ENCODE measurements around the gene TALDO1. TPM values are rescaled to one million over a fixed set of nuclear protein-coding genes. Genes with fewer than 3 reads are reported as not detected.
A peak's percentile ranks its signal among the peaks of the same experiment; 100 is the strongest.

TALDO1 gene
- total and polyA plus RNA-seq, 2 of the 8 experiments (the other 6 are each of a cell fraction or from before 2014, with no cell fraction given), result 265 to 308 TPM

DNA sequence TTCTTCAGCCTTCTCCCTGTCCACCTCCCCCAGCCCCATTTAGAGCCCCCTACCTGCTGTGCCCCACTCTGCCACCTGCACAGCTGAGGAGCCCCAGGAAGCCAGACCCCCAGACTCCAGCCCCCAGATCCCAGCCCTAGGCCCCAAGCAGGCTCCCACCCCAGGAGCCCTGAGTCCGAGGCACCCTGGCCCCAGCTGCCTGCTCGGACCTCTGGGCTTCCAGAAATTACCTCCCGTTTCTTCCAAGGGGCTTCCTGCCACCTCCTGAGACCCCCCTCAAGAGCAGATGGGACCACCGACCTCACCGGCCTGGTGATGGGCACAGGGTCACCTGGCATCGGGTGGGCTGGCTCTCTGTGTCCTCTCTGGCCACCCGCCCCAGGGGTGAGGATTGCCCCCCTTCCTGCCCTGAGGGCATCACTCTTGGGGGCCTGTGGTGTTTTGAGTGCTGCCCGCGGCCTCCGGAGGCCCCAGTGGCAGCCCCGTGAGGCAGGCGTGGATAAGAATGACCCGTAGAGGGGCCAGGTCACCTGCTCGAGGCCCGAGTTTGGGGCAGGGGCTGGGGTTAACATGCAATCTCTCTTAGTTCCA, 18.3 kb upstream of the TALDO1 start:
- DNase-seq (ENCODE audit: low read depth in 1 of 2, low spot score in 2 of 2) (no peak), FAIRE-seq (no peak)
- Histone ChIP-seq H4K5ac (ENCODE audit: insufficient read length, low read depth, low read length) (no peak overlapping the region), H3K14ac (ENCODE audit: insufficient read length) (no peak overlapping the region), H3K18ac (ENCODE audit: extremely low read depth, low read length) (no peak overlapping the region), H2BK120ac (replicated peaks; ENCODE audit: low read depth, low read length) (no peak overlapping the region), H4K8ac (ENCODE audit: extremely low read depth, insufficient read depth, low read length) (peak overlapping the region; percentile 60; the same call in 1 of the 2 replicates), H3K56ac (replicated peaks; ENCODE audit: insufficient read length, low read depth, low read length) (no peak overlapping the region), H3K36me3 (ENCODE audit: control insufficient read depth in 2 of 4, insufficient read depth in 4 of 4, low read length in 3 of 4) (no peaks in the 10 kb centered on the region), H3K9me3 (ENCODE audit: insufficient read depth in 2 of 2, low read depth in 1 of 2, low read length in 1 of 2) (no peaks in the 10 kb centered on the region), H3K9ac (replicated peaks in 1 of 4; ENCODE audit: extremely low read depth in 1 of 4, low read depth in 3 of 4, low read length in 3 of 4) (no peak overlapping the region), H3K27ac (ENCODE audit: low read depth, low read length) (no peak overlapping the region), H2BK20ac (ENCODE audit: low read length) (no peak overlapping the region), H3K23me2 (ENCODE audit: low read depth, low read length) (peaks cover 7% of the 10 kb centered on the region; the same call in 1 of the 2 replicates), H2BK15ac (ENCODE audit: low read length) (no peak overlapping the region), H3K4me3 (ENCODE audit: extremely low read depth in 1 of 4, insufficient read depth in 2 of 4, low read depth in 3 of 4, low read length in 4 of 4) (no peak overlapping the region), H3K79me1 (ENCODE audit: low read depth, low read length) (no peaks in the 10 kb centered on the region), H3K23ac (ENCODE audit: insufficient read length) (no peak overlapping the region), H3K4me2 (ENCODE audit: insufficient read depth in 1 of 2, low read depth in 2 of 2, low read length in 2 of 2) (no peak overlapping the region), H3K4ac (replicated peaks; ENCODE audit: insufficient read length, low read depth, low read length) (no peak overlapping the region), H3K4me1 (replicated peaks in 1 of 4; ENCODE audit: control insufficient read depth in 3 of 4, insufficient read depth in 4 of 4, low read length in 3 of 4) (peaks cover 0 to 19% (median 12%) of the 10 kb centered on the region in 4 experiments; a peak in 5 of 7 replicates), H2AK5ac (ENCODE audit: low read depth, low read length) (no peak overlapping the region), H3K79me2 (ENCODE audit: control insufficient read depth in 1 of 2, insufficient read depth in 2 of 2, low read length in 2 of 2) (no peaks in the 10 kb centered on the region), H4K91ac (replicated peaks; ENCODE audit: insufficient read length, low read length) (no peak overlapping the region), H2BK12ac (ENCODE audit: low read depth, low read length) (no peak overlapping the region), H2BK5ac (ENCODE audit: low read depth, low read length) (no peak overlapping the region), H2AFZ (ENCODE audit: low read length) (no peak overlapping the region), H4K20me1 (replicated peaks in 1 of 2; ENCODE audit: control insufficient read depth in 1 of 2, insufficient read depth in 2 of 2, low read length in 2 of 2) (no peaks in the 10 kb centered on the region), H3K27me3 (replicated peaks in 1 of 4; ENCODE audit: control insufficient read depth in 3 of 4, extremely low read depth in 1 of 4, insufficient read depth in 3 of 4, low read length in 3 of 4) (peaks cover 0 to 2% (median 0%) of the 10 kb centered on the region in 4 experiments; a peak in 2 of 7 replicates)
- ChIA-PET CTCF (ENCODE audit: partially characterized antibody) (interaction anchor here (0.6 to 15.4 kb wide), 15 partner anchors 8 to 209 kb away, joined by 3 to 395 read pairs (median 4); partner anchors contain the start of genes DEAF1, EPS8L2, TALDO1 and TMEM80), POLR2A (ENCODE audit: partially characterized antibody) (interaction anchor here (0.9 to 13.2 kb wide), 7 partner anchors 16 to 40 kb away, joined by 3 to 216 read pairs (median 6); partner anchors contain the start of gene TALDO1)
- 95% methylated on average over 15 of the region's 15 CpGs; no CpG with 5 or more reads in 1 of the 2 experiments for WGBS, 2 experiments (ENCODE audit: extremely low coverage in 1 of 2, insufficient coverage in 1 of 2, insufficient read length in 1 of 2, insufficient replicate concordance in 2 of 2, low coverage in 1 of 2, low lambda C conversion rate in 2 of 2, missing lambda C conversion rate in 1 of 2)
- TF ChIP-seq SIN3A (conservative IDR thresholded peaks at IDR 0.05 in 1 of 2, IDR thresholded peaks at IDR 0.05 in 1 of 2; ENCODE audit: low read depth in 1 of 2, low read length in 2 of 2) (no peak), RNF2 (IDR thresholded peaks at IDR 0.05; ENCODE audit: borderline replicate concordance, low read depth, low read length, missing control alignments, poor library complexity, severe bottlenecking) (no peak), CBX8 (IDR thresholded peaks at IDR 0.05; ENCODE audit: borderline replicate concordance, low read depth, low read length) (no peak), SP2 (IDR thresholded peaks at IDR 0.05; ENCODE audit: low read length) (no peak), CTBP2 (IDR thresholded peaks at IDR 0.05; ENCODE audit: borderline replicate concordance, insufficient read depth, insufficient read length, low read length) (no peak), CBX5 (IDR thresholded peaks at IDR 0.05; ENCODE audit: low read depth, low read length) (no peak), CHD2 (IDR thresholded peaks at IDR 0.05; ENCODE audit: low read length) (no peak), GTF2F1 (IDR thresholded peaks at IDR 0.05; ENCODE audit: borderline replicate concordance, low read depth, low read length) (no peak), BCL11A (IDR thresholded peaks at IDR 0.05; ENCODE audit: low read depth in 2 of 2, low read length in 2 of 2) (no peak), SP4 (IDR thresholded peaks at IDR 0.05; ENCODE audit: low read length) (no peak)
- TF ChIP-seq, protein P1, sequence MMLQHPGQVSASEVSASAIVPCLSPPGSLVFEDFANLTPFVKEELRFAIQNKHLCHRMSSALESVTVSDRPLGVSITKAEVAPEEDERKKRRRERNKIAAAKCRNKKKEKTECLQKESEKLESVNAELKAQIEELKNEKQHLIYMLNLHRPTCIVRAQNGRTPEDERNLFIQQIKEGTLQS (IDR thresholded peaks at IDR 0.05; ENCODE audit: insufficient read depth, low read depth, low read length), result no peak

All from H1 (cell line).